ENCODE data around the gene NDUFA8. TPM values are rescaled to one million over a fixed set of nuclear protein-coding genes. Genes with fewer than 3 reads are reported as not detected.

The NDUFA8 gene
- total and polyA plus RNA-seq, 10 of the 15 experiments (the other 5 are each of a cell fraction or from before 2014, with no cell fraction given): 44.9 to 159 (median 90.8) TPM

- TF ChIP-seq ZNF687 (IDR thresholded peaks at IDR 0.05) (peak; percentile 57; the same call in 1 of the 2 replicates), DPF2 (IDR thresholded peaks at IDR 0.05) (no peak), MXI1 (IDR thresholded peaks at IDR 0.05; ENCODE audit: low read depth, low read length) (0 out of 2 replicates have a peak, but pooled peaks have one; percentile 43), IRF3 (IDR thresholded peaks at IDR 0.05) (no peak), STAT1 (conservative IDR thresholded peaks at IDR 0.05) (no peak), MTA2 (IDR thresholded peaks at IDR 0.05; ENCODE audit: low read depth) (no peak), POLR2AphosphoS5 (IDR thresholded peaks at IDR 0.05; ENCODE audit: low read length) (peak; percentile 77; the same call in 1 of the 2 replicates), USF2 (IDR thresholded peaks at IDR 0.05; ENCODE audit: borderline replicate concordance, low read depth, low read length) (no peak), SMAD1 (IDR thresholded peaks at IDR 0.05; ENCODE audit: low read depth, partially characterized antibody) (no peak), BCL3 (IDR thresholded peaks at IDR 0.05; ENCODE audit: borderline replicate concordance, insufficient read depth, low read depth, low read length, poor library complexity, severe bottlenecking) (no peak), MLLT1 (IDR thresholded peaks at IDR 0.05) (0 out of 2 replicates have a peak, but pooled peaks have one; percentile 35), ZBTB4 (CRISPR knock-in tag; IDR thresholded peaks at IDR 0.05) (no peak), KAT2A (conservative IDR thresholded peaks at IDR 0.05; ENCODE audit: control insufficient read depth, low read depth, low read length) (no peak)
Observed at GRCh38 chr9:122159026-122159924, at the start of gene NDUFA8, which contains the start of gene MORN5 (continued).

Data from GM12878 (cell line).